Right forelimb (tissue), 1 donor: ENCODE results near the gene ENTR1.
"Not testable (repeated sequence)": the region's sequence is repeated elsewhere in the genome, so short reads cannot be mapped to it uniquely, and the experiment has no call there.

ENCODE experiments used
- DNase-seq: peaks from one replicate; pipeline ENCODE4 v3.0.0-alpha.2; 2018

Gene ENTR1

DNA sequence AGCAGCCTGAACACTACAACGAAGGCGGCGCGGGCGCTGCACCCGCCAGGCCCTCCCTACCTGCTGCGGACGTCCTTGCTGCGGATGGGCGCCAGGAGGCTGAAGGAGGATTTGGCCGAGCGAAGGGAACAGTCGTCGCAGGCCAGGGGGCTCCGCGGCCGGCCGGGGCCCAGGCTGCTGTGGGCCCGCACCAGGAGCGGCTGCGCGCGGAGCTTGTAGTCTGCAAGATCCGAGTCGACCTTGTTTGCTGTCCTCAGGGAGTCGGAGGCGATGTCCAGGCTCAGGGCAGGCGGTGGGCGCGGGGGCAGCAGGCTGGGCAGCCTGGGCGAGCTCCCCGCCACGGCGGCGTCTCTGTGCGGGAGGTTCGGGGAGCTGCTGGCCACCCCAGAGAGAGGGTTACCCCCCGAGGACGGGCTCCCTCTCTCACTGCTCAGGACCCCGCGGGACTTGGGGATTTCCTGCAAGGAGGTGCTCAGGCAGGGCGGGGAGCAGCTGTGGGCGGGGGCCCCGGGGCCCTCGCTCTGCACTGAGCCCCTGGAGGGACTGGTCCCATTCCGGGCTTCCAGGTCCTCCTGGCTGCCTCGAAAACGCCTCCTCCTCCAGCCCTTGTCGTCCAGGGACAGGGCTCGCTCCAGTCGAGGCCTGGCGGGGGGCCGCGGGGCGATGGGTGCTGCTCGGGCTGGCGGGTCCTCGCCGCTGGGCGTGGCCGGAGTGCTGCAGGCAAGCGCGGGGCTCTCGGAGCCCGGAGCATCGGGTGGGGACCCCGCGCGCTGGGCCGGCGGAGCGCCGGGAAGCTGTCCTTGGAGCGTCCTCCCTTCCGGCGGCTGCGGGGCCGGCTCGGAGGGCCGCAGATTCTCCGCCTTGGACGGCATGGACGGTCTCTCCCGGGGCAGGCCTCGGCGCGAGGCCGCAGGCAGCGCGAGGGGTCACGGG, 28.4 kb upstream of the ENTR1 start:
- DNase-seq: no peak

GRCh38 chr9:136437839-136438547, 27.6 kb upstream of the ENTR1 start:
- no peak for DNase-seq

DNA sequence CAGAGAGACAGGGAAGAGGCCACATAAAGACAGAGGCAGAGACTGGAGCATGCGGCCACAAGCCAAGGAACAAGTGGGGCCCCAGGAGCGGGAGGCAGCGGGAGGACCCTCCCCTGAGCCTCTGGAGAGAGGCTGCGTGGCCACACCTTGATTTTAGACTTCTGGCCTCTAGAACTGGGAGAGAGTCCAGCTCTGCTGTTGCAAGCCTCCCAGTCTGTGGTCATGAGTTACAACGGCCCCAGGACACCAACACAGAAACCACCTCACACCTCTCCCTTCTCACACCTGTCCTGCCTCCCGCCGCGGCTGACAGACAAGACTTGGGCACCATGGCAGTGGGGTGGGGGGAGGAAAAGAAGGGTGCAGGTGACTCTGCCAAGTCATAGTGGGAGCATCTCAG, 27.0 kb upstream of the ENTR1 start:
- DNase-seq: no peak

DNA sequence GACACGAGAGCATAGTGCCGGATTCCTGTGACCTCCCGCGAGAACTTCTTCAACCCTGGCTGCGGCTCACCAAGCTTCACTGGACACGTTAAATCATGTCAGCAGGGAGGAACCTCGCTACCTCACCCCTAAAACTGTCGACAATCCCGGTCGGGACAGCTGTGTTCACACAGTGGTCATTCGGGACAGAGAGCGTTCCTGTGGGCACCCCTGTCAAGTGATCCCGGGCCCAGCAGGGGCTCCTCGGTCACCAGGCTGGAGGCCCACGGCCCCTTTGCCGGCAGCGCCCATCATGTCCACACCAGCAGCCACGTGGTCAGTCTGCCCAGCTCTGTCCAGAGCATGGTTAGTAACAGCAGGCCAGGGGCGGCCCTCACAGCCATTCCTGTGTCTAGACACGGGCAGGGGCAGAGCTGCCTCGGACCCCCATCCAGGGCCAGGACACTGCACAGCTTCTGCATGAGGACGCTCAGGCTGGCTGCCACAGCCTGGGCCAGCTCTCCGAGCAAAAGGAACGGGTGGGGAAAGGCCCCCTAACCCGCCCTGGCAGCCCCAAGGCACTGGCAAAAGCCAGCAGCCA, 25.7 kb upstream of the ENTR1 start:
- no peak for DNase-seq

- no peak for DNase-seq
These were observed 24.3 kb upstream of the ENTR1 start for GRCh38 chr9:136434580-136435169.

GRCh38 chr9:136433849-136434579, 23.6 kb upstream of the ENTR1 start:
- no peak for DNase-seq

DNA sequence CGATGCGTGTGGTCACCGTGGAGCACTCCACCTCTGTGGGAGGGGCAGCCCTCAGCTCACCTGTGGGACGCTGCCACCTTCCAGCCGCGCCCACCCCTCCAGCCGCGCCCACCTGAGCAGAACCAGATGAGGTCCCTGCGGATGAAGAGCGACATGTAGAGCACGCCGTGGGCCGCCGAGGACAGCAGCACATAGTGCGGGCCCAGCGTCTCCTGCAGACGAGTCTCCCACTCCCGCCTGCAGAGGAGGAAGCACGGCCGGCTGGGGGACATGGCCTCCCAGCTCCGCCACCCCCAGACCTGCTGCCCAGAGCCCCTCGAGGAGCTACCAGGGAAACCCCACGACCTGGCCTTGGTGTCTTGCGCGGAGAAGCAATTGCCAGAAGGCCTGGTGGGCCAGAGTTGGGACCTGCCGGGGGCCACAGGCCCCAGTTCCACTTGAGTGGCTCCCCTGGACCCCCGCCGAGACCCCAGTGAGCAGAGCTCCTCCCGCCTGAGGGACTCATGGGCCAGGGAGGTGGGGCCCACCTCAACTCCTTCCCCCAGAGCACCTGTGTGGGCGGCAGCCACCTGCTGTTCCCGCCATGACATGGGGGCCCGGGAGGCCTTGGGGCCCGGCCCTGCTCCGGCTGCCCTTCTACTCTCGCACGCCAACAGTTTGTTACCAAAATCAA, 22.8 kb upstream of the ENTR1 start:
- DNase-seq: no peak

DNA sequence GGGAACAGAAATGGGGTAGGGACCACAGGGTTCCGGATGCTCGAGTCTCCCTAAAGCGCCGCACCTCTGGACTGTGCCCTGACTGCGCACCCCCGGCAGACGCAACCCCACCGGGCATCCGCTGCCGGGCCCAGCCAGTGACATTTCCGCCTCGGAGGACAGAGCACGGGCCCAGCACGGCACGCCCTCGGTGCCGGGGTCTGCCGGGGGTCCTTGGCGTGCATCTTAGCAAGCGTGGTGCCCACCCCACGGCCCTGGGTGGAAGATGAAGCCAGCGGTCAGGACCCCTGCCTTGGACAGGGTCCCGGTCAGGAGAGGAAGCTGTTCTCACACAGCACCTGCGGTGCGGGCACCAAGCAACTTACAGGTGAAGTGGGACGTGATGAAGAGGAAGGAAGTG, 22.2 kb upstream of the ENTR1 start:
- DNase-seq: no peak

- DNase-seq: no peak
These were observed 21.5 kb upstream of the ENTR1 start for GRCh38 chr9:136431782-136432350.

DNA sequence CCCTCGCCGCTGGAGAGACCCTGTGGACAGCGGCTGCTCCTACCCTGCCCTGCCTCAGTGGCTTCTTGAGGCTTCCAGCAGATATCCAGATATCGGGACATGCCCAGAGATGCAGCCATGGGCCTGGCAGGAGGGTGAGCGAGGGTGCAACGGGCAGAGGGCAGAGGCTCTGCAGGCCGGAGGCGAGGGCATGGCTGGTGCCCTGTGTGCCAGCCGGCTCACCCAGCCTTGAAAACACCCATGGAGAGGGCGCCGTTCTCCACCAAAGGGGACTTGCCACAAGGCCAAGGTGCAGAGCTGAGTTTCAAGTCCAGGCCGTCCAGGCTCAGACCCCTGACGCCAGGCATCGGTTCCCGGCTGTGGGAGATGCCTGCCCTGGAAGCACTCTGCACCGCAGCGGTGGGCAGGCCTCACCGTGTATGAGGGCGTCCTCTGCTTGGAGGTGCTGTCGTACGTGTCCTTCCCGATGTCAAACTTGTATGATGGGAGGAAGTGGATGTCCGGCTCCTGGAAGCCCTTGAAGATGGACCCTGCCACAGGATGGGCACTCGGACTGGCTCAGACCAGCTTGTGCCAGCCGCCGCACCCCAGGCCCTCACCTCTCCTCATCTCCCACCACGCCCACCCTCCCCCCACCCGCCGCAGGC, 20.3 kb upstream of the ENTR1 start:
- no peak for DNase-seq

DNA sequence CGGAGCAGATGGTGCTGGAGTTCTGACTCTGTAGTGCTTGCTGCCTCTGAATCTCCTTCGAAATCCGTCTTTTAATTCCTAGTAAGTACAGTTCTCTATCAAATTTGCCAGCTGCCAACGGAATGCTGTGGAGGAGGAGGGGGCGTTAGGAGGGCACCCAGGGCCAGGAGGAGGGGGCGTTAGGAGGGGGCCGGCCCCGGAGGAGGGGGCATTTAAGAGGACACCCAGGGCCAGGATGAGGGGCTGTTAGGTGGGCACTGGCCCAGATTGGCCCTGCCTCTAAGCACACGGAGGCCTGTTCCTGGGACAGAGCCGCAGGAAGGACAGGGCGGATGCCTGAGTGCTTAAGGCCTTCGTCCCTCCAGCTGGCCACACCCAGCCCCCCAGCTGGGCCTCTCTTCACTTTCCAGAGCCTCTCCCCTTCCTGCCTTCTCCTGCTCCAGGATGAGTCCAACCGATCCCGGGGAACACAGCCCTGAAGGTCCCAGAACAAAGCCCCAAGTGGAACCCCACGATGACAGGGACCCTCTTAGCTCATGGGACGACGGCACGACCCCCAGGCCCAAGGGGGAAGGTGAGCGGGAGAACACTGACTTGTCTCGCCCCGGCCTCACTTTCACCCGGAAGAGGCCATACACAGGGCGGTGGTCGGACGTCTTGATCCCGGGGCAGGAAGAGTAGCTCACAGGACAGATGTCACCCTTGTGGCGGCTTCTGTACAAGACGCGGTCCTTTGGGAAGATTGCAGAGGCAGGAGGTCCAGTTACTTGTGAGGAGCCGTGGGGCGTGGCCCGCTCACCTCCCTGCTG, 19.5 kb upstream of the ENTR1 start:
- no peak for DNase-seq

- DNase-seq: no peak
These were observed 18.7 kb upstream of the ENTR1 start for GRCh38 chr9:136429075-136429628.

- DNase-seq: no peak
These were observed 16.4 kb upstream of the ENTR1 start for GRCh38 chr9:136426787-136427186.

- not testable (repeated sequence) for DNase-seq
These were observed 15.0 kb upstream of the ENTR1 start for GRCh38 chr9:136425367-136425766.

DNA sequence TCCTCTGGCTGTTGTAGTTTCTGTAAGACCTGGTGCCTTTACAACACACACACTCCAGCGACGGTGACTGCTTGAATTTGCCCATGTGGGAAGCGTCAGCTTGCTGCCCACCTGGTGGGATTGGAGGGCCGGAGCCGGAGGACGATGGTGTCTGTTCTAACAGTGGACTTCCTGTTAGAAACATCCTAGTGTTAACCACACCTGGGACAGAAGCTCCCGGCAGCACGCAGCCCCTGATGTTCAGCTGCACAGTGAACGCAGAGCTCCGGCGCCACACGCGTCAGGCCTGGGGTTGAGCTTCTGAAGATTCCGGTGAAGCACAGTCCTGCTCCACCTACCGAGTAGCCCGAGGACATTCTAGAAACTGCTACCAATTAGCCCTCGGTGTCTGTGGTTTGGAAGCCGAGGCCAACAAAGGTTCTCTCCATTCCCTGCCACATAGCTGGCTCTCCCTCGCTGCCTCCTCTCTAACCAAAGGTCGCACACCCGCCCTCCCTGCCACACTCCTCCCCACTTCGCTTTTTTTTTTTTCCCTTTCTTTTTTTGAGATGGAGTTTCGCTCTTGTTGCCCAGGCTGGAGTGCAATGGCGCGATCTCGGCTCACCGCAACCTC, 14.4 kb upstream of the ENTR1 start:
- no peak for DNase-seq

- no peak for DNase-seq
These were observed 13.2 kb upstream of the ENTR1 start for GRCh38 chr9:136423432-136424146.

GRCh38 chr9:136422876-136423275, 12.5 kb upstream of the ENTR1 start:
- DNase-seq: no peak

- no peak for DNase-seq
These were observed 11.4 kb upstream of the ENTR1 start for GRCh38 chr9:136421791-136422190.

GRCh38 chr9:136419092-136419420, 8.6 kb upstream of the ENTR1 start:
- DNase-seq: no peak
